ENCODE data around the gene WWOX. TPM values are rescaled to one million over a fixed set of nuclear protein-coding genes. Genes with fewer than 3 reads are reported as not detected.

WWOX gene
- total RNA-seq, 4 donors from 2014 or later = 135 to 209 (median 159) TPM

- Histone ChIP-seq H3K36me3 (no peaks in the 10 kb centered on the region), H3K9me3 (no peaks in the 10 kb centered on the region), H3K4me3 (replicated peaks in 1 of 3) (no peak overlapping the region), H3K27me3 (no peaks in the 10 kb centered on the region), H3K4me1 (peaks cover 7 to 11% of the 10 kb centered on the region in 2 donors), H3K27ac (no peak overlapping the region)
- peak; percentile 38 to 44 for DNase-seq
- intact Hi-C loops (cut with DNase I) = no loop called here
- WGBS, 2 donors = 39 to 43% methylated on average over 6 of the region's 6 CpGs
- TF ChIP-seq CTCF (IDR thresholded peaks at IDR 0.05) = no peak
- TF ChIP-seq POLR2A (IDR thresholded peaks at IDR 0.05) = no peak
Observed at GRCh38 chr16:79061181-79061580, 961.7 kb downstream of the WWOX start.

- DNase-seq = no peak
- WGBS, 2 donors = 88 to 91% methylated on average over 6 of the region's 6 CpGs
- intact Hi-C loops (cut with DNase I) = no loop called here
- TF ChIP-seq POLR2A (IDR thresholded peaks at IDR 0.05) (no peak), CTCF (IDR thresholded peaks at IDR 0.05) (no peak)
- no peak overlapping the region for H3K4me3 ChIP-seq (replicated peaks in 1 of 3)
- peaks cover 7 to 11% of the 10 kb centered on the region in 2 donors for H3K4me1 ChIP-seq
- no peaks in the 10 kb centered on the region for H3K36me3 ChIP-seq
- H3K27ac ChIP-seq = no peak overlapping the region
- no peaks in the 10 kb centered on the region for H3K27me3 ChIP-seq
- H3K9me3 ChIP-seq = no peaks in the 10 kb centered on the region
Observed at GRCh38 chr16:79062336-79062735, 962.9 kb downstream of the WWOX start.

GRCh38 chr16:79062821-79063220, 963.4 kb downstream of the WWOX start:
- H3K4me3 ChIP-seq (replicated peaks in 1 of 3) = no peak overlapping the region
- intact Hi-C loops (cut with DNase I) = no loop called here
- H3K4me1 ChIP-seq = peaks cover 7 to 11% of the 10 kb centered on the region in 2 donors
- no peak overlapping the region for H3K27ac ChIP-seq
- no peak for TF ChIP-seq POLR2A (IDR thresholded peaks at IDR 0.05)
- TF ChIP-seq CTCF (IDR thresholded peaks at IDR 0.05) = no peak
- no peaks in the 10 kb centered on the region for H3K36me3 ChIP-seq
- DNase-seq = no peak
- WGBS, 2 donors = 83 to 93% methylated on average over 6 of the region's 6 CpGs
- H3K27me3 ChIP-seq = no peaks in the 10 kb centered on the region
- no peaks in the 10 kb centered on the region for H3K9me3 ChIP-seq

- H3K4me1 ChIP-seq = peaks cover 8 to 11% of the 10 kb centered on the region in 2 donors
- TF ChIP-seq POLR2A (IDR thresholded peaks at IDR 0.05) (no peak), CTCF (IDR thresholded peaks at IDR 0.05) (no peak)
- H3K27me3 ChIP-seq = no peaks in the 10 kb centered on the region
- intact Hi-C loops (cut with DNase I) = no loop called here
- H3K27ac ChIP-seq = no peak overlapping the region
- 94 to 95% methylated on average over 15 of the region's 15 CpGs for WGBS, 2 donors
- H3K9me3 ChIP-seq = no peaks in the 10 kb centered on the region
- no peak for DNase-seq
- H3K4me3 ChIP-seq (replicated peaks in 1 of 3) = no peak overlapping the region
- no peaks in the 10 kb centered on the region for H3K36me3 ChIP-seq
Observed at GRCh38 chr16:79064256-79064972, 965.0 kb downstream of the WWOX start.

- Histone ChIP-seq H3K27ac (no peak overlapping the region), H3K9me3 (no peaks in the 10 kb centered on the region), H3K36me3 (no peaks in the 10 kb centered on the region), H3K4me3 (replicated peaks in 1 of 3) (no peak overlapping the region), H3K27me3 (no peaks in the 10 kb centered on the region), H3K4me1 (peaks cover 17 to 19% of the 10 kb centered on the region in 2 donors)
- 68 to 77% methylated on average over 7 of the region's 7 CpGs for WGBS, 2 donors
- TF ChIP-seq POLR2A (IDR thresholded peaks at IDR 0.05) = no peak
- no peak for TF ChIP-seq CTCF (IDR thresholded peaks at IDR 0.05)
- intact Hi-C loops (cut with DNase I) = no loop called here
- no peak for DNase-seq
Observed at GRCh38 chr16:79066561-79066960, 967.1 kb downstream of the WWOX start.

All from thyroid gland (tissue), 4 donors.